PC-9 (cell line): ENCODE data around the gene TRIM51.
"Not testable (repeated sequence)": the region's sequence is repeated elsewhere in the genome, so short reads cannot be mapped to it uniquely, and the experiment has no call there.

Experiments
- EZH2 ChIP-seq: fragments of 200-600 bp; sonication (generic); IDR thresholded peaks from 2 replicates; pipeline ENCODE4 v1.8.0; 2017; ENCODE audit warnings: antibody characterized with exemption, low read depth
- TF ChIP-seq, protein P1 (sequence below): fragments of 200-600 bp; sonication (generic); conservative IDR thresholded peaks from 2 replicates; pipeline ENCODE4 v1.6.1; 2017; ENCODE audit warnings: mixed run types, antibody characterized with exemption, mild to moderate bottlenecking, moderate library complexity

DNA sequence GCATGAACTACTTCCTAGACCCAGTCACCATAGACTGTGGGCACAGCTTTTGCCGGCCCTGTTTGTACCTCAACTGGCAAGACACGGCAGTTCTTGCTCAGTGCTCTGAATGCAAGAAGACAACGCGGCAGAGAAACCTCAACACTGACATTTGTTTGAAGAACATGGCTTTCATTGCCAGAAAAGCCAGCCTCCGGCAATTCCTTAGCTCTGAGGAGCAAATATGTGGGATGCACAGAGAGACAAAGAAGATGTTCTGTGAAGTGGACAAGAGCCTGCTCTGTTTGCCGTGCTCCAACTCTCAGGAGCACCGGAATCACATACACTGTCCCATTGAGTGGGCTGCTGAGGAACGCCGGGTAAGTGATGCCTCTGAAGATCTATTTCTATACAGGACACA, 2.4 kb downstream of the TRIM51 start:
- TF ChIP-seq, protein P1, sequence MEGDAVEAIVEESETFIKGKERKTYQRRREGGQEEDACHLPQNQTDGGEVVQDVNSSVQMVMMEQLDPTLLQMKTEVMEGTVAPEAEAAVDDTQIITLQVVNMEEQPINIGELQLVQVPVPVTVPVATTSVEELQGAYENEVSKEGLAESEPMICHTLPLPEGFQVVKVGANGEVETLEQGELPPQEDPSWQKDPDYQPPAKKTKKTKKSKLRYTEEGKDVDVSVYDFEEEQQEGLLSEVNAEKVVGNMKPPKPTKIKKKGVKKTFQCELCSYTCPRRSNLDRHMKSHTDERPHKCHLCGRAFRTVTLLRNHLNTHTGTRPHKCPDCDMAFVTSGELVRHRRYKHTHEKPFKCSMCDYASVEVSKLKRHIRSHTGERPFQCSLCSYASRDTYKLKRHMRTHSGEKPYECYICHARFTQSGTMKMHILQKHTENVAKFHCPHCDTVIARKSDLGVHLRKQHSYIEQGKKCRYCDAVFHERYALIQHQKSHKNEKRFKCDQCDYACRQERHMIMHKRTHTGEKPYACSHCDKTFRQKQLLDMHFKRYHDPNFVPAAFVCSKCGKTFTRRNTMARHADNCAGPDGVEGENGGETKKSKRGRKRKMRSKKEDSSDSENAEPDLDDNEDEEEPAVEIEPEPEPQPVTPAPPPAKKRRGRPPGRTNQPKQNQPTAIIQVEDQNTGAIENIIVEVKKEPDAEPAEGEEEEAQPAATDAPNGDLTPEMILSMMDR = not testable (repeated sequence)
- not testable (repeated sequence) for TF ChIP-seq EZH2
